ENCODE results near the gene MTTP.
"Not testable (repeated sequence)": the region's sequence is repeated elsewhere in the genome, so short reads cannot be mapped to it uniquely, and the experiment has no call there.

The MTTP gene

GRCh38 chr4:99574530-99575324, at the start of gene MTTP:
TSS of gene MTTP (plus strand) at chr4:99574824. CDS start at chr4:99574910, 86 bp downstream.
- H3K4me3 ChIP-seq: no peak within 1 kb of the TSS
- peak within 1 kb of the TSS in 5 of 11 experiments; percentile 6 to 56 (median 38); a peak in 6 of 22 replicates for H3K4me2 ChIP-seq
- H3K4me1 ChIP-seq: peaks cover 0 to 15% (median 0%) of the 10 kb centered on the region in 10 experiments; a peak in 5 of 20 replicates
- no peak for TF ChIP-seq Cebpa-rat (IDR thresholded peaks at IDR 0.05)
- H3K9ac ChIP-seq: peak within 1 kb of the TSS in 1 of 11 experiments; percentile 21; a peak in 1 of 22 replicates
- H3K36me3 ChIP-seq: no peaks in the 10 kb centered on the region
- no peaks in the 10 kb centered on the region for H3K9me3 ChIP-seq (replicated peaks in 1 of 11)
- no peaks in the 10 kb centered on the region for H3K27me3 ChIP-seq
- peak within 1 kb of the TSS in 4 of 11 experiments; percentile 11 to 59 (median 42); a peak in 5 of 22 replicates for H3K27ac ChIP-seq
- no peaks in the 10 kb centered on the region for H4K20me1 ChIP-seq

- no peak for TF ChIP-seq Cebpa-rat (IDR thresholded peaks at IDR 0.05)
- H3K27ac ChIP-seq: no peak overlapping the region
Observed at GRCh38 chr4:99529228-99529627, 45.4 kb upstream of the MTTP start.

GRCh38 chr4:99529956-99530355, 44.7 kb upstream of the MTTP start:
- no peak for TF ChIP-seq Cebpa-rat (IDR thresholded peaks at IDR 0.05)
- no peak overlapping the region for H3K4me3 ChIP-seq
- no peaks in the 10 kb centered on the region for H3K9me3 ChIP-seq (replicated peaks in 1 of 11)
- no peaks in the 10 kb centered on the region for H3K27me3 ChIP-seq
- no peak overlapping the region for H3K9ac ChIP-seq
- H3K36me3 ChIP-seq: no peaks in the 10 kb centered on the region
- H3K4me2 ChIP-seq: no peak overlapping the region
- H4K20me1 ChIP-seq: no peaks in the 10 kb centered on the region
- H3K4me1 ChIP-seq: no peaks in the 10 kb centered on the region
- no peak overlapping the region for H3K27ac ChIP-seq

More at GRCh38 chr4:99529228-99529627, 45.4 kb upstream of the MTTP start:
- Histone ChIP-seq H3K9me3 (replicated peaks in 1 of 11) (no peaks in the 10 kb centered on the region), H3K4me1 (no peaks in the 10 kb centered on the region), H3K4me3 (no peak overlapping the region), H3K4me2 (no peak overlapping the region), H4K20me1 (no peaks in the 10 kb centered on the region), H3K27me3 (no peaks in the 10 kb centered on the region), H3K9ac (no peak overlapping the region), H3K36me3 (no peaks in the 10 kb centered on the region)

- H3K9me3 ChIP-seq (replicated peaks in 1 of 11); H4K20me1 ChIP-seq; H3K9ac ChIP-seq; H3K27ac ChIP-seq; H3K36me3 ChIP-seq; H3K4me2 ChIP-seq; H3K4me3 ChIP-seq; H3K27me3 ChIP-seq; H3K4me1 ChIP-seq: not testable (repeated sequence)
Observed at GRCh38 chr4:99534699-99535098, 39.9 kb upstream of the MTTP start.

- Histone ChIP-seq H3K27me3 (no peaks in the 10 kb centered on the region), H3K4me1 (no peaks in the 10 kb centered on the region), H3K4me2 (peak overlapping the region in 1 of 11 experiments; percentile 22; a peak in 1 of 22 replicates), H3K27ac (no peak overlapping the region), H3K4me3 (no peak overlapping the region), H3K9me3 (replicated peaks in 1 of 11) (no peaks in the 10 kb centered on the region), H3K9ac (no peak overlapping the region), H3K36me3 (no peaks in the 10 kb centered on the region), H4K20me1 (no peaks in the 10 kb centered on the region)
- TF ChIP-seq Cebpa-rat (IDR thresholded peaks at IDR 0.05): no peak
Observed at GRCh38 chr4:99536271-99536670, 38.4 kb upstream of the MTTP start.

- Histone ChIP-seq H3K9ac (no peak overlapping the region), H4K20me1 (no peaks in the 10 kb centered on the region), H3K27ac (no peak overlapping the region), H3K9me3 (replicated peaks in 1 of 11) (no peaks in the 10 kb centered on the region), H3K4me1 (no peaks in the 10 kb centered on the region), H3K36me3 (no peaks in the 10 kb centered on the region), H3K4me2 (no peak overlapping the region), H3K27me3 (no peaks in the 10 kb centered on the region), H3K4me3 (no peak overlapping the region)
- no peak for TF ChIP-seq Cebpa-rat (IDR thresholded peaks at IDR 0.05)
Observed at GRCh38 chr4:99536848-99537247, 37.8 kb upstream of the MTTP start.

- Histone ChIP-seq H3K4me3 (no peak overlapping the region), H3K27me3 (no peaks in the 10 kb centered on the region)
- TF ChIP-seq Cebpa-rat (IDR thresholded peaks at IDR 0.05): no peak
Observed at GRCh38 chr4:99537674-99538073, 37.0 kb upstream of the MTTP start.

GRCh38 chr4:99540277-99540939, 34.2 kb upstream of the MTTP start:
- H3K4me2 ChIP-seq: no peak overlapping the region
- H3K4me1 ChIP-seq: no peaks in the 10 kb centered on the region
- no peak for TF ChIP-seq Cebpa-rat (IDR thresholded peaks at IDR 0.05)
- H3K27ac ChIP-seq: no peak overlapping the region
- no peaks in the 10 kb centered on the region for H4K20me1 ChIP-seq
- no peaks in the 10 kb centered on the region for H3K36me3 ChIP-seq
- H3K27me3 ChIP-seq: no peaks in the 10 kb centered on the region
- no peaks in the 10 kb centered on the region for H3K9me3 ChIP-seq (replicated peaks in 1 of 11)
- no peak overlapping the region for H3K9ac ChIP-seq
- H3K4me3 ChIP-seq: no peak overlapping the region

More at GRCh38 chr4:99537674-99538073, 37.0 kb upstream of the MTTP start:
- Histone ChIP-seq H3K4me2 (no peak overlapping the region), H3K9ac (no peak overlapping the region), H4K20me1 (no peaks in the 10 kb centered on the region), H3K9me3 (replicated peaks in 1 of 11) (no peaks in the 10 kb centered on the region), H3K4me1 (no peaks in the 10 kb centered on the region), H3K27ac (no peak overlapping the region), H3K36me3 (no peaks in the 10 kb centered on the region)

- H3K4me3 ChIP-seq: no peak overlapping the region
- H3K4me1 ChIP-seq: no peaks in the 10 kb centered on the region
- H3K9me3 ChIP-seq (replicated peaks in 1 of 11): no peaks in the 10 kb centered on the region
- no peak overlapping the region for H3K4me2 ChIP-seq
- TF ChIP-seq Cebpa-rat (IDR thresholded peaks at IDR 0.05): no peak
- H3K36me3 ChIP-seq: peaks cover 0 to 15% (median 0%) of the 10 kb centered on the region in 11 experiments; a peak in 4 of 22 replicates
- no peak overlapping the region for H3K9ac ChIP-seq
- H4K20me1 ChIP-seq: no peaks in the 10 kb centered on the region
- no peak overlapping the region for H3K27ac ChIP-seq
- H3K27me3 ChIP-seq: no peaks in the 10 kb centered on the region
Observed at GRCh38 chr4:99552872-99553271, 21.8 kb upstream of the MTTP start.
